Suprapubic skin (tissue), 2 donors: Measurements from ENCODE around the gene GRID1.

Source experiments
- EP300 ChIP-seq: sonication (generic); formaldehyde crosslinking; IDR thresholded peaks from one replicate; pipeline ENCODE4 v1.6.1; 2017; ENCODE audit warnings: antibody characterized with exemption
- POLR2A ChIP-seq, 2 donors: fragments of 450-650 bp; IDR thresholded peaks; one replicate each; pipeline ENCODE4 v1.6.1; 2017; ENCODE audit warnings: antibody characterized with exemption in 2 of 2, mild to moderate bottlenecking in 2 of 2, moderate library complexity in 2 of 2

DNA sequence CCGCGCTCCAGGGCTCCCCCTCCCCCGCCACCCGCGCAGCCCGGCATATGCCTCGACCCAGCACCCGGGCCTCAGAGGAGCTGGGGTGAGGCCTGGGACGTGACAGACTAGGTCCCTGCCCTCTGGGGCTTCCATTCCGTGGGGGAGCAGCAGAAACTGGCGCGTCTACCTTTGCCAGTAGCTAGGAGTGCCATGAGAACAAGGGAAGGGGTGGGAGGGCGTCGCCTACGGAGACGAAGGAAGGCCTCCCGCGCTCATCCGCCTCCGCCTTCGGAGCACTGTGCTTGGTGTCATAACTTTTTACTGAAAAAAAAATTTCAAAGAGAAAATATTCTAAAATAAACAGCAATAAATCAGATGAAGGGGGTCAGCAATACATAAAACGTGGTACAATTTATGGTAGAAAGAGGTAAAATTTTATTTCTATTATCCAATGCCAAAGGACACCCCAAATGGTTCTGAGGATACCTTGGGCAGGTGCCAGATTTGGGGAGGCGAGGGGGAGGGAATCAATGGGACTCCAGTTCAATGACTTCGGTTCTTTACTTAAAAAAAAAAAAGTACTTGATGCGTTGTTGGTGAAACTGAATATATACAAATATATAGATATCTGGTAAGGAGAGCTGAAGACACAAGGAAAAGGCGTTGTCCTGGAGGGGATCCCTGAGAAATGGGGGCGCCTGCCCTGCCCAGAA, 35.1 kb upstream of the GRID1 start:
- no peak for TF ChIP-seq POLR2A (IDR thresholded peaks at IDR 0.05)
- TF ChIP-seq EP300 = no peak
